Activated T-cell treated with anti-CD3 and anti-CD28 coated beads for 48 hours (primary cell): ENCODE results near the gene PDHB.
"Not testable (repeated sequence)": the region's sequence is repeated elsewhere in the genome, so short reads cannot be mapped to it uniquely, and the experiment has no call there.

Source experiments
- DNase-seq: peaks from one replicate; pipeline ENCODE4 v3.0.0-alpha.2; 2020; ENCODE audit warnings: low read depth

PDHB gene

DNA sequence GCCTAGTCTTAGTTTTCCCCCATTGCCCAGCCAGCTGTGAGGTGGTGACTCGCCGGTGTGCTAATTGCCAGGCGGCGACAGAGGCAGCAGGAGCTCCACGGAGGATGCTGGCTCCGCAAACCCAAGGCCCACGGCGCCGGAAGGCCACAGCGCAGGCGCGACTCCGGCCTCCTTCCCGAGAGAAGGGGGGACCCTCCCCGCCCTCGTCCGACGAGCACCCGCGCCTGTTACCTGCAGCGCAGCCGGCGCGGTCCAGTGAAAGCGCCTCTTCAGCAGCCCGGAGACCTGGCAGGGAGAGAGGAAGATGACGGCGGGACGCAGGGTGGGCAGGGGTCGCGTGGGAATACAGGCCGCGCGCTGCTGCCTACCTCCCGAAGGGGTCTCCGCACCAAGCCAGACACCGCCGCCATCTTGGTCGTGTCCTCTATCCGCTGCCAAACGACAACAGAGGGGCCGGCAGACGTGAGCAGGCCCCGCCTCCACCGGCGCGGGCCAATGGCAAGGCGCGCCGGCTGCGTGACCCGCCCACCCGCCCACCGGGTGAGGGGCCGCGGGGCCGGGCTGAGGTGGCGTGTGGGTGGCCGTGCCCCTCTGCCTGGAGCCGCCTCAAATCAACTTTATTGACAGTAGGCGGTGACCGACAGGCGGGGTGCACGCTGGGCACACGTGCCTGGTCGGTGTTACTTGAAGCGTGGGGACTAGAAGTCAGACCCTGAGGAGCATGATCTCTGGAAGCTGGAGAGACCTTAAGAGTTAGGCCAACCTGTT lies at the start of gene PDHB:
PDHB (minus strand) TSS at position 433 of the 768 bp plus-strand sequence; CDS start at position 410, 23 bp downstream.
- peak; percentile 92 for DNase-seq

- no peak for DNase-seq
Observed at GRCh38 chr3:58482917-58483636, 49.4 kb upstream of the PDHB start.

DNA sequence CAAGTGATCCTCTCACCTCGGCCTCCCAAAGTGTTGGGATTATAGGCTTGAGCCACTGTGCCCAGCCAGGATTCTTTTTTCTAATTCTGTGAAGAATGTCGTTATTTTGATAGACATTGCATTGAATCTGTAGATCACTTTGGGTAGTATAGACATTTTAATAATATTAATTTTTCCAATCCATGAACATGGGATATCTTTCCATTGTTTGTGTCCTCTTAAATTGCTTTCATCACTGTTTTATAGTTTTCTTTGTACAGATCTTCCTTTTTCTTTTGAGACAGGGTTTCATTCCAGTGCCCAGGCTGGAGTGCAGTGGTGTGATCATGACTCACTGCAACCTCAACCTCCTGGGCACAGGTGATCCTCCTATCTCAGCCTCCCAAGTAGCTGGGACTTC lies 46.7 kb upstream of the PDHB start:
- no peak for DNase-seq

- DNase-seq = no peak
Observed at GRCh38 chr3:58478781-58479180, 45.1 kb upstream of the PDHB start.

GRCh38 chr3:58474967-58475578 lies 41.4 kb upstream of the PDHB start:
- DNase-seq = no peak

GRCh38 chr3:58474348-58474911 lies 40.8 kb upstream of the PDHB start:
- no peak for DNase-seq

GRCh38 chr3:58473275-58473674 lies 39.6 kb upstream of the PDHB start:
- DNase-seq = no peak

DNA sequence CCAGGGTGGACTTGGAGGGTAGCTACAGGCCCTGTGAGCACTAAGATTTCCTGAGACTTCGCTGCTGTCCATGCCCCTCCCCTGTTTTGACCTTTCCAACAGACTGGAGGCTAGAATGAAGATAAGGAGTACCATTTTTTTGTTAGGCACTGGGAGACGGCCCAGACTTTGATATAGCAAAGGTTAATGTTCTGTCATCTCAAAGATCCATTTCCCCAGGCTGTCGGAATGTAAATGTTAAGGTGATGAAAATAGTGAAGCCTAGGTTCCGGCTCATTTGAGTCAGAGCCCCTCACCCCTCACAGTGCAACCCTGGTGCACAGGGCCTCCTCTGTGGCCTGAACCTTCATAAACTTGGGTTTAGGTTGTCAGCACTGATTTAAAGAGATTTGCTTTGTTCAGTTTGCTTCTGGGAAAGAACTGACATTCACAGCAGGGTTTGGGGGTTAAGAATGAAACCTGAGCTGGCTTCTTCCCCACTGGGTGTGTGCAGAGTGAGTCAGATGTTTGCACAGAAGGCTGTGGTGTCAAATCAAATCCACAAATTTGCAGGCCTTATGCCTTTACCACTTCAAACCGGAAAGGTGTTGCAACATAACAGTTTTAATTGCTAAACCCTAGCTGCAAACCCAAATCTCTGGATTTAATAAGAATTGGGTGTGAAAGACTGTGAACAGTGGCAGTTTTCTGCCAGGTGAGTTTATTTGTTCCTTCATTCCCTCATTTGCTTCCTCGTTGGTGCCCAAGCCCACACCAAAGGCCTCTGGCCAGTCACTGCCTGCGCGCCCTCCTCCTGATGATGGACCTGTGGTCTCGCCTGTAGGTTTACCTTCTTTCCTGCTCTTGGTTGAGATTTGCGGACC lies 37.6 kb upstream of the PDHB start:
- DNase-seq = peak; percentile 48

GRCh38 chr3:58470363-58471024 lies 36.9 kb upstream of the PDHB start:
- no peak for DNase-seq

DNA sequence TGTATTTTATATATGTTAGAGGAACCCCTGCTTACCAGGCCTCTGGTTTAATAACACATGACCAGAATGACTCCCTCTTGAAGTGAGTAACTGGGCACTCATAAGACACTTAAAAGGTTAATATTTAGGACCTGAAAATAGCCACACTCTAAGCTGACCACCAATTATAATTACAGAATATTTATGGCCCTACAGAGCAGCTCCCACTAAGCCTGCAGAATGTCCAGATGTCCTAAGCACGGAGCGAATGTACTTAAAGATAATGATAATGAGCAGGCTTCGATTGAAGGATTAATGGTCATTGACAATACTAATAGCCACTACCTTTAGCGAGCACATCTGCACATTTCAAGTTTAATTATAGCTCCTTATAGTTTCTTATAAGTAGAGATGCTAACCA lies 35.5 kb upstream of the PDHB start:
- no peak for DNase-seq

DNA sequence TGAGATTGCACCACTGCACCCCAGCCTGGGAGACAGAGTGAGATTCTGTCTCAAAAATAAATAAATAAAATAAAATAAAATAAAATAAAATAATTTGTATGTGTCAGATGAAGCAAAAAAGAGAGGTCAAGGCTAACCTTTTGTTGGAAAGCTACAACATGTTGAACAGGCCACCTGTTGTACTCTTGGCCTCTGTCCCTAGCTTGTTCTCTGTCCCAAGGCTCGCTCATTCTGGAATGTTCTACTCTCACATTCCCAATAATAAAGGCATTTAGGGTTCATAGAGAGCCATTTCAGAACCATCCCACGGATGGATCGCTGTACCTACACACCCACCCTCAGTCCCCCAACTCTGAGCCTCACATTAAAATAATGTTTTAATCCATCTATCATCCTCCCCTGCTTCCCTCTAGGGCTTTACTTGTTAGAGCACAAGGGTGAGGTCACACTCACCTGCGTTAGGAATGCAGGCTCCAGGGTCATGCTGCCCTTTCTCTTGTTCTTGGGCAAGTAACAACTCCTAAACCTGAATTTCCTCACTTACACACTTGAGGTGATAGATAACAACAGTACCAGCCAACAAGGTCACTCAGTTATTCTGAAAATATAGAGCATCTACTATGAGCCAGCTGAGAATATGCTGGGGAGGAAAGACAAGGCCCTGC lies 33.4 kb upstream of the PDHB start:
- no peak for DNase-seq

GRCh38 chr3:58464866-58465265 lies 31.2 kb upstream of the PDHB start:
- DNase-seq = no peak

GRCh38 chr3:58463942-58464271 lies 30.3 kb upstream of the PDHB start:
- DNase-seq = no peak

- peak; percentile 74 for DNase-seq
Observed at GRCh38 chr3:58463181-58463941, 29.7 kb upstream of the PDHB start.

- no peak for DNase-seq
Observed at GRCh38 chr3:58462829-58463180, 29.2 kb upstream of the PDHB start.

GRCh38 chr3:58459160-58459559 lies 25.5 kb upstream of the PDHB start:
- DNase-seq = no peak

DNA sequence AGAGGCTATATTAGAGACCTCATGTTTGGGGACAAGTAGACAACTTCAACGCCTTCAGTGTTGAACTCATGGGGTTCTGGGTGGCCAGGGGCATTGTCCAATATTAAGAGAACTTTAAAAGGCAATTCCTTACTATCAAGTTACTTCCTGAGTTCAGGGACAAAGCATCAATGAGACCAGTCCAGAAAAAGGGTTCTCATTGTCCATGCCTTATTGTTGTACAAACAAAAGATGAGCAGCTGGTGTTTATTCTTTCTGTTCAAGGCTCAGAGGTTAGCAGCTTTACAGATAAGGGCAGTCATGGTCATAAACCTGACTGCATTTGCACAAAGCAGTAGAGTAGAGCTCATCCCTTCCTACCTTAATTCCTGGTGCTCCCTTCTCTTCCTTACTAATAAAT lies 18.5 kb upstream of the PDHB start:
- no peak for DNase-seq

DNA sequence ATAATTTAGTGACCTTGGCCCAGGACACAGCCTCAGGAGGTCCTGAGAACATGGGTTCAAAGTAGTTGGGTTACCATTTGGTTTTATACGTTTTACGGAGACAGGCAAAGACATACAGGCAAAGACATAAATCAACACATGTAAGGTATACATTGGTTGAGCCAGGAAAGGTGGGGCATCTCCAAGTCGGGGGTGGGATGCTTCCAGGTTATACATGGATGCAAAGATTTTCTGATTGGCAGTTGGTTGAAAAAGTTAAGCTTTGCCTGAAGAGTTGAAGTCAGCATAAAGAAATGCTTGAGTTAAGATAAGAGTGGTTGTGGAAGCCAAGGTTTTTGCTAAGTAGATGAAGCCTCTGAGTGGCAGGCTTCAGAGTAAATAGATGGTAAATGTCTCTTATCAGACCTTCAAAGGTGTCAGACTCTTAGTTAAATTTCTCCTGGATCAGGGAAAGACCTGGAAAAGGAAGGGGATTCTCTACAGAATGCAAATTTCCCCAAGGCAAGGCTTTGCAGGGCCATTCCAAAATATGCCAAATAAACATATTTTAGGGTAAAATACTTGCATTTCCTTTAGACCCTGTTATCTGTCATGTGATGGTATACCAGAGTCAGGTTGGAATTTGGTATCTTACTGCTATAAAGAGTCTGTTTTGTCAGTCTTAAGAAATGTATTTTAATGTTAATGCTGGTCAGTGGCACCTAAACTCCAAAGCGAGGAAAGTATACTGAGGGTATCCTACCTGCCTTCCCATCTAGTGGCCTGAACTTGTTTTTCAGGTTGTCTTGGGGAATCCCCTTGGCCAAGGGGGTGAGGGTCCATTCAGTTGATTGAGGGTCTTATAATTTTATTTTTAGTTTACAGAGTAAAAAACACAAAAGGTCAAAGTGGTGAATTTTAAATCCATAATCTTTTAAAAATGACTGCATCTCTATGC lies 8.2 kb upstream of the PDHB start:
- DNase-seq = no peak

DNA sequence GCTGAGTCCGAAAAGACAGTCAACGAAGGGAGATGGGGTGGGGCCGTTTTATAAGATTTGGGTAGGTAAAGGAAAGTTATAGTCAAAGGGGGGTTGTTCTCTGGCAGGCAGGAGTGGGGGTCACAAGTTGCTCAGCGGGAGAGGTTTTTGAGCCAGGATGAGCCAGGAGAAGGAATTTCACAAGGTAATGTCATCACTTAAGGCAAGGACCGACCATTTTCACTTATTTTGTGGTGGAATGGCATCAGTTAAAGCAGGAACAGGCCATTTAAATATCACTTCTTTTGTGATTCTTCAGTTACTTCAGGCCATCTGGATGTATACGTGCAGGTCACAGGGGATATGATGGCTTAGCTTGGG lies 7.3 kb upstream of the PDHB start:
- DNase-seq = not testable (repeated sequence)
